Hepatocyte (in vitro differentiated cells): Measurements from ENCODE around the gene SPOCK2. TPM values are rescaled to one million over a fixed set of nuclear protein-coding genes. Genes with fewer than 3 reads are reported as not detected.

Experiments
- DNase-seq: peaks from one replicate; pipeline ENCODE4 v3.0.0-alpha.2; 2016; ENCODE audit warnings: low spot score
- H2AFZ ChIP-seq: fragments of 200-600 bp; sonication (generic); 2 replicates; pipeline ENCODE4 v1.6.0; 2016; ENCODE audit warnings: antibody characterized with exemption, mild to moderate bottlenecking
- H3K27ac ChIP-seq: fragments of 200-600 bp; sonication (generic); 2 replicates; pipeline ENCODE4 v1.5.1; 2016; ENCODE audit warnings: mild to moderate bottlenecking
- H3K27me3 ChIP-seq: fragments of 200-600 bp; sonication (generic); 2 replicates; pipeline ENCODE4 v1.6.1; 2016
- H3K36me3 ChIP-seq: fragments of 200-600 bp; sonication (generic); replicated peaks from 2 replicates; pipeline ENCODE4 v1.5.1; 2016; ENCODE audit warnings: low read depth; ENCODE audit not compliant: insufficient read depth
- H3K4me1 ChIP-seq: fragments of 200-600 bp; sonication (generic); 2 replicates; pipeline ENCODE4 v1.5.1; 2016; ENCODE audit warnings: mild to moderate bottlenecking, moderate library complexity; ENCODE audit not compliant: insufficient read depth
- H3K4me2 ChIP-seq: fragments of 200-600 bp; sonication (generic); 2 replicates; pipeline ENCODE4 v1.6.0; 2016
- H3K4me3 ChIP-seq: fragments of 200-600 bp; sonication (generic); 2 replicates; pipeline ENCODE4 v1.5.1; 2016; ENCODE audit warnings: mild to moderate bottlenecking
- H3K79me2 ChIP-seq: fragments of 200-600 bp; sonication (generic); 2 replicates; pipeline ENCODE4 v1.6.0; 2017; ENCODE audit warnings: mild to moderate bottlenecking
- H3K9me2 ChIP-seq: fragments of 200-600 bp; sonication (generic); replicated peaks from 2 replicates; pipeline ENCODE4 v1.6.0; 2017; ENCODE audit warnings: mild to moderate bottlenecking; ENCODE audit not compliant: insufficient read depth
- H3K9me3 ChIP-seq: fragments of 200-600 bp; sonication (generic); 2 replicates; pipeline ENCODE4 v1.5.1; 2016; ENCODE audit warnings: low read depth, mild to moderate bottlenecking
- H4K20me1 ChIP-seq: fragments of 200-600 bp; sonication (generic); 2 replicates; pipeline ENCODE4 v1.6.0; 2016; ENCODE audit warnings: mild to moderate bottlenecking; ENCODE audit not compliant: insufficient read depth, poor library complexity, severe bottlenecking
- EZH2 ChIP-seq: fragments of 200-600 bp; sonication (generic); IDR thresholded peaks from 2 replicates; pipeline ENCODE4 v1.6.1; 2016; ENCODE audit warnings: antibody characterized with exemption, mild to moderate bottlenecking, borderline replicate concordance
- EZH2phosphoT487 ChIP-seq: fragments of 200-600 bp; sonication (generic); IDR thresholded peaks from one replicate; pipeline ENCODE4 v1.6.1; 2018; ENCODE audit warnings: antibody characterized with exemption, mild to moderate bottlenecking, low read depth, moderate library complexity; ENCODE audit not compliant: unreplicated experiment, severe bottlenecking
- WGBS: methylation state at CpG from one replicate; pipeline ENCODE4 v1.1.6; 2016; ENCODE audit warnings: low lambda C conversion rate; ENCODE audit errors: missing lambda C conversion rate; 5-methylcytosine and 5-hydroxymethylcytosine counted together
- polyA plus RNA-seq: library from polyadenylated mRNA; unstranded; fragments of >200 nt; fragmentation: Nextera tagmentation; extraction: Ambion mirVana; gene quantifications from 2 replicates; pipeline ENCODE4 v1.2.1, GENCODE V29; 2016
- total RNA-seq: library from RNA; depleted of rRNA; stranded (reverse); fragments of >200 nt; gene quantifications from 2 replicates; pipeline ENCODE4 v1.2.3, GENCODE V29; 2014
- TF ChIP-seq, protein P1 (sequence below): fragments of 200-600 bp; sonication (generic); IDR thresholded peaks from 2 replicates; pipeline ENCODE4 v1.5.1; 2016; ENCODE audit warnings: antibody characterized with exemption, mild to moderate bottlenecking; ENCODE audit not compliant: poor library complexity

Gene SPOCK2
- total and polyA plus RNA-seq, 2 experiments from 2014 or later, result 3.0 to 3.1 TPM

DNA sequence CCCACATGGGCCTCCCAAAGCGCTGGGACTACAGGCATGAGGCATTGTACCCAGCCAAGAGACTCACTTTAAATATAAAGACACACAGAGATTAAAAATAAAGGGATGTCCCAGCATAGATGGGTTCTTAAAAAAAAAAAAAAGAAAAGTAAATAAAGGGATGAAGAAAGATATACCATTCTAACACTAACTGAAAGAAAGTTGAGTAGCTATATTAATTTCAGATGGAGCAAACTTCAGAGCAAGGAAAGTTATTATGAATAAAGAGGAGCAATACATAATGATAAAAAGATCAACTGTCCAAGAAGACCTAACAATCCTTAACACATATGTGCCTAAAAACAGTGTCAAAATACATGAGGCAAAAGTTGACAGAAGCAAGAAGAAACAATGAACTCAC, 33.0 kb upstream of the SPOCK2 start:
- no peak overlapping the region for H3K4me2 ChIP-seq
- H3K4me1 ChIP-seq, result peaks cover 4% of the 10 kb centered on the region
- H3K27ac ChIP-seq, result no peak overlapping the region
- no peak overlapping the region for H2AFZ ChIP-seq
- H3K9me2 ChIP-seq, result no peaks in the 10 kb centered on the region
- 96% methylated on average over 1 of the region's 1 CpG for WGBS
- H3K9me3 ChIP-seq, result no peaks in the 10 kb centered on the region
- no peaks in the 10 kb centered on the region for H3K27me3 ChIP-seq
- H3K79me2 ChIP-seq, result no peaks in the 10 kb centered on the region
- DNase-seq, result no peak
- no peaks in the 10 kb centered on the region for H3K36me3 ChIP-seq
- H3K4me3 ChIP-seq, result no peak overlapping the region
- TF ChIP-seq, protein P1, sequence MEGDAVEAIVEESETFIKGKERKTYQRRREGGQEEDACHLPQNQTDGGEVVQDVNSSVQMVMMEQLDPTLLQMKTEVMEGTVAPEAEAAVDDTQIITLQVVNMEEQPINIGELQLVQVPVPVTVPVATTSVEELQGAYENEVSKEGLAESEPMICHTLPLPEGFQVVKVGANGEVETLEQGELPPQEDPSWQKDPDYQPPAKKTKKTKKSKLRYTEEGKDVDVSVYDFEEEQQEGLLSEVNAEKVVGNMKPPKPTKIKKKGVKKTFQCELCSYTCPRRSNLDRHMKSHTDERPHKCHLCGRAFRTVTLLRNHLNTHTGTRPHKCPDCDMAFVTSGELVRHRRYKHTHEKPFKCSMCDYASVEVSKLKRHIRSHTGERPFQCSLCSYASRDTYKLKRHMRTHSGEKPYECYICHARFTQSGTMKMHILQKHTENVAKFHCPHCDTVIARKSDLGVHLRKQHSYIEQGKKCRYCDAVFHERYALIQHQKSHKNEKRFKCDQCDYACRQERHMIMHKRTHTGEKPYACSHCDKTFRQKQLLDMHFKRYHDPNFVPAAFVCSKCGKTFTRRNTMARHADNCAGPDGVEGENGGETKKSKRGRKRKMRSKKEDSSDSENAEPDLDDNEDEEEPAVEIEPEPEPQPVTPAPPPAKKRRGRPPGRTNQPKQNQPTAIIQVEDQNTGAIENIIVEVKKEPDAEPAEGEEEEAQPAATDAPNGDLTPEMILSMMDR, result no peak
- TF ChIP-seq EZH2phosphoT487, result no peak
- TF ChIP-seq EZH2, result no peak
- H4K20me1 ChIP-seq, result no peaks in the 10 kb centered on the region

DNA sequence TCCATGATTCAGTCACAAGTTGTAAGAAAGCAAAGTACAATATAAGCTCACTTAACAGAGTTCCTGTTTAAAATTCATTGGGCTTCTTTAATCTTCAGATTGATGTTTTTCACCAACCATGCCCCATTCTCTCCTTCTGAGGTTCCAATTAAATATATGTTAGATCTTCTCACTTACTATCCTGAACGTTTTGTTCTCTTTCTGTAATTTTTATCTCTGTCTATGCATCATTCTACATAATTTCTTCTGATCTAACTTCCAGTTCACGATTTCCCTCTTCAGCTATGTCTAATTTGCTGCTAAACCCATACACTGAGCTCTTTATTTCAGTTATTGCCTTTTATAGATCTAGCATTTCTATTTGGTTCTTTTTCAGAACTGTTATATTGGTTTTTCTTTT, 28.0 kb upstream of the SPOCK2 start:
- Histone ChIP-seq H3K27me3 (no peaks in the 10 kb centered on the region), H3K79me2 (no peaks in the 10 kb centered on the region), H3K4me2 (no peak overlapping the region), H3K36me3 (no peaks in the 10 kb centered on the region), H2AFZ (no peak overlapping the region), H3K9me2 (no peaks in the 10 kb centered on the region), H3K9me3 (no peaks in the 10 kb centered on the region), H3K4me3 (no peak overlapping the region), H3K4me1 (no peaks in the 10 kb centered on the region), H3K27ac (no peak overlapping the region), H4K20me1 (no peaks in the 10 kb centered on the region)
- 94% methylated on average over 2 of the region's 2 CpGs for whole genome bisulfite sequencing
- TF ChIP-seq EZH2 (no peak), EZH2phosphoT487 (no peak)
- TF ChIP-seq, protein P1, result no peak
- no peak for DNase-seq

DNA sequence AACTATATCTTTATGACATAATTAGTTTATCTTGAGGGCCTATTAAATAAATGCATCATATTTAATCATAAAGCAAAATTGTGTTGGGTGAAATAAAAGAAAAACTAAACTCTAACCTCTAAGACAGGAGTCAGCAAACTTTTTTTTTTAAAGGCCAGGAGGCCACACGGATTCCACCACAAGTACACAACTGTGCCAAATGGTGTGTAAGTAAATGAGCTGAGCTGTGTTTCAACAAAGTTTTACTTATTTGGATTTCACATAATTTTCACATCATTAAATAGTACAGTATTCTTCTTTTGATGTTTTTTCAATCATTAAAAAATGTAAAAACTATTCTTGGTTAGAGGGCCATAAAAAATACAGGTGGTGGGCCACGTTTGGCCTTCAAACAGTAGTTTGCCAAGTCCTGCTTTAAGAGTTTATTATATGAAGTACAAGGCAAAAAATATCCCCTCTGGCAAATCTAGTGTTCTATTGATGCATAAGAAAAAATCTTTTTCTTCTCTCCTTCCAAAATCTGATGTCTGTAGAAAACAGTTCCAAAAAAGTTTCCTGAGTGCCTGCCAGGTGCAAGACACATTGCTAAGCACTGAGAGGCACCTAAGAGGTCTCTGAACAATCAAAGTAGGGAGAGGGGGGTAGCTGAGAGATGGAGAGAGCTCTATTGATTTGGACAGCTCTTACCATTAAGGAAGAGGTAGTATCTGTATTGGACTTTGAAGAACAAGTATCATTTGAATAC, 26.5 kb upstream of the SPOCK2 start:
- Histone ChIP-seq H3K9me2 (no peaks in the 10 kb centered on the region), H3K9me3 (no peaks in the 10 kb centered on the region), H3K4me1 (peaks cover under 1% of the 10 kb centered on the region), H3K27me3 (no peaks in the 10 kb centered on the region), H4K20me1 (no peaks in the 10 kb centered on the region), H3K4me2 (no peak overlapping the region), H3K79me2 (no peaks in the 10 kb centered on the region), H3K36me3 (no peaks in the 10 kb centered on the region), H2AFZ (no peak overlapping the region), H3K27ac (no peak overlapping the region), H3K4me3 (no peak overlapping the region)
- 72% methylated on average over 2 of the region's 2 CpGs for WGBS
- DNase-seq, result no peak
- TF ChIP-seq EZH2 (no peak), EZH2phosphoT487 (no peak)
- TF ChIP-seq, protein P1, result no peak
